ENCODE measurements around the gene PPP6R1.
"Not testable (repeated sequence)": the region's sequence is repeated elsewhere in the genome, so short reads cannot be mapped to it uniquely, and the experiment has no call there.

The PPP6R1 gene

DNA sequence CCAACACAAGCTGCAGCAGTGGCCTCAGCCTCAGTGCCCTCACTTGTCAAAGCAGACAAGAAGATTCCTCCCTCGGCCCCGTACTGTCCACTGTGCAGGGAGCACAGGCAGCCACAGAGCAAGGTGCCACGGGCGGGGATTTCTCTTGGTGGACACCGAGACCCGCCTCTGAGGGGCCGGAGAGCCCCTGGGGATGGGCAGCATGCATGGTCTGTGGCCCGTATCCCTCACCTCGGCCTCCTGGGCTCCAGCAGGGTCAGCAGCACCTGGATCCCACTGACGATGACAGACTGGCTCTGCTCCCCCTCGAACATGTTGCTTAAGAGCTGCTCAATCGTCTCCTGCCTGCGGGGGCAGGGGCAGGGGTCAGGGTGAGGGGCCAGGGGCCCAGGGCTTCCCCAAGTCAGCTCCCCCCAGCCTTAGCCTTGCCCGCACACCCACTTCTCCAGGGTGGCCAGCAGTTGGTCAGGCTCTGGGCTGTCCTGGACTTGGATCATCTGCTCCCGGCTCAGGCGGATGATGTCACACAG, 16.8 kb downstream of the PPP6R1 start:
- no peak for DNase-seq (ENCODE audit: low spot score)

DNA sequence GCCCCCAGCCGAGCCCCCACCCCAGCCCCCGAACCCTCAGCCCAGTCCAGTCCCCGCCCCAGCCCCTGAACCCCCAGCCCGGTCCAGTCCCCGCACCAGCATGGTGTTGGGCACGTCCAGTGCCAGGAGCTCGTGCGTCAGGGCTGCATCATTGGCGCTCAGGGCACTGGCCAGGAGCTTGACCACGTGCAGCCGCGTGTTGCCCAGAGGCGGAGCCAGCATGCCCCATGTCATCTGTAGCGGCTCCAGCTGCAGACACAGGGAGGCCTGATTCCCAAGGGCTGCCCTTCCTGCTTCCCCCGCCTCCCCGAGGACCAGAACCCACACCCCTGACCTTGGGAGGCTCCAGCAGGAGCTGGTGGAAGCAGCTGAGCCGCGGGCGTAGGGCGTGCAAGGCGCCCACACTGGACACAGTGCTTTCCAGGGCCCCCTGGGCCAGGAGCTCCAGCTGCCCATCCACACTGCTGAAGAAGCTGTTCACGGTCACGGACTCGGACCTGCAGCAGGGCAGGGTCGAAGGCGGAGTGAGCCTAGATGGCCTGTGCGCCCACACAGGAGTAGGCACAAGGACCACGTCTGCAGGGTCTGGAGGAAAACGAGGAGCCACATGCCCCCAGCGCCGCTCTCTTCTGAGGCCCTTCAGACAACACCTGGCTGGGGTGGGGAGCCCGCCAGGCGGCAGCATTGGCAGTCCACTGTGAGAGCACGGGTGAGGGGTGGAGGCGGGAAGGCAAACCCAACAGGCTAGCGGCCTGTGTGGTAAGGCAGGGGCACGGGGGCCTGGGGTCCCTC, 17.5 kb downstream of the PPP6R1 start:
- no peak for DNase-seq (ENCODE audit: low spot score)

DNA sequence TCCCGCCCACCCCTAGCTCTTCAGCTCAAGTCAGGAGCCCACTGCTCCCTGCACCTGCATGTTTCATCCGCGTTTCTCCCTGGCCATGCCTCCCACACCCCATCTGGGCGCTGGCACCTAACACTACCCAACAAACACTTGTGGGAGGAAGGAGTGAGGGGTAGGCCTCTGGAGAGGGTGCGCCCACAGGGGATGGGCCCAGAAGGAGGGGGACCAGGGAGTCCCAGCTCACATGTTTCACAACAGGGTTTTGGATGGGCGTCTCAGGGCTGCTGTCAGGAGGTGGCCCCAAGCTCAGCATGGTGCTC, 18.1 kb downstream of the PPP6R1 start:
- DNase-seq (ENCODE audit: low spot score) = no peak

DNA sequence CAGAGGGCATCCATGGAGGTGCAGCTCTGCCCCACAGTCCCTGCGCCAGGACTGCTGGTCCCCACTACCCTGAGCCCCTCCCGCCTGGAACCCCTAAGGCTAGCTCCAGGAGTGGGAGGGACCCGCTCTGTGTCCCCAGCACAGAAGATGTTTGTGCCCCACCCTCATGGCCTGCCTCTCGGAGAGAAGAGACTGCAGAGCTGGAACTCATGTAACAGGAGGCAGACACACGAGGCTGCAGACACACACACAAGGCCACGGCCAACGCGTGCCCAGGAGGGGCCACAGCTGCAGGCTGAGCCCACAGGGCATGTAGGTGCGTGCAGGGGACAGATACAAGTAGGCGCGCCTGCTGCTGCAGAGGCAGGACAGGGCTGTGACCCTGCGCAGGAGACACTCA, 19.8 kb downstream of the PPP6R1 start:
- DNase-seq (ENCODE audit: low spot score) = no peak

DNA sequence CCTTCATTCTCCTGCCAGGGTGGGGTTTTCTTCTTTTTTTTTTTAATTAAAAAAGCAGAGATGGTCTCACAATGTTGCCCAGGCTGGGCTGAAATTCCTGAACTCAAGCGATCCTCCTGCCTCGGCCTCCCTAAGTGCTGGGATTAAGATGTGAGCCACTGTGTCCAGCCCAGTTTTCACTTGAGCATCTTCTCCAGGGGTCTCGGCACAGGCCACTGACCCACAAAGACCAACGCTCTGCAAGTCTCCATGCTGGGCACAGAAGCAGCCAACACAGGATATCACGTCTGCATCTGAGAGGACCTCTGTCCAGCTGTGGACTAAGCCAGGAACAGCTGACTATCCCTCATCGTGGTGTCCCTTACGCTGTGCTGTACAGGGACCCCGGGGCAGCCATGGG, 20.8 kb downstream of the PPP6R1 start:
- DNase-seq (ENCODE audit: low spot score) = no peak

DNA sequence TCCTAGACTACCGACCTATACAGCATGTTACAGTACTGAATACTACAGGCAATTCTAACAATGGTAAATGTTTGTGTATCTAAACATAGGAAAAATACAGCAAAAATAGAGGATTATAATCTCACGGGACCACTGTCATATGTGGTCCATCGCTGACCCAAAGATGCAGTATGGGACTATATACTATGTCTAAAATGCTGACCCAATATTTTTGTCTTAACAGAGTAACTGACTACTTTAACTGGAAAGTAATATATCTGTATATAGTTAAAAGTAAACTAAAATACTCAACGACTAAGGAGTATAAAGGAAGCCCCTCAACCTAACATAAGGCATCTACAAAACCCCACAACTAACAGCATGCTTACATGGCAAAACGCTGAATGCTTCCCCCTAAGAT, 25.8 kb downstream of the PPP6R1 start:
- DNase-seq (ENCODE audit: low spot score) = no peak

DNA sequence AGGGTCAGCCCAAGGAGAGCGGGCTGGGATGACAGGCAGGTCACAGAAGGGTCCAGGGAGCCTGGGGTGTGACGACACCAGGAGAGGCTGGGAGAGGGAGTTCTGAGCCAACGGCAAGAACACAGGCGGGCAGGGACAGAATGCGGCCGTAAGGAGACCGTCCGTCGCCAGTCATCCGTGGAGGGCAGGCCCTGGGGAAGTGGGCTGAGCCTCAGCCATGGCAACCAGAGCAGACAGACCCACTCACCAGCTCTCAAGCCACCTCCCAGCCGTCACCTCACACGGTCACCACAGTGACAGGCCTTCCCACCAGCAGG, 26.6 kb downstream of the PPP6R1 start:
- DNase-seq (ENCODE audit: low spot score) = no peak

DNA sequence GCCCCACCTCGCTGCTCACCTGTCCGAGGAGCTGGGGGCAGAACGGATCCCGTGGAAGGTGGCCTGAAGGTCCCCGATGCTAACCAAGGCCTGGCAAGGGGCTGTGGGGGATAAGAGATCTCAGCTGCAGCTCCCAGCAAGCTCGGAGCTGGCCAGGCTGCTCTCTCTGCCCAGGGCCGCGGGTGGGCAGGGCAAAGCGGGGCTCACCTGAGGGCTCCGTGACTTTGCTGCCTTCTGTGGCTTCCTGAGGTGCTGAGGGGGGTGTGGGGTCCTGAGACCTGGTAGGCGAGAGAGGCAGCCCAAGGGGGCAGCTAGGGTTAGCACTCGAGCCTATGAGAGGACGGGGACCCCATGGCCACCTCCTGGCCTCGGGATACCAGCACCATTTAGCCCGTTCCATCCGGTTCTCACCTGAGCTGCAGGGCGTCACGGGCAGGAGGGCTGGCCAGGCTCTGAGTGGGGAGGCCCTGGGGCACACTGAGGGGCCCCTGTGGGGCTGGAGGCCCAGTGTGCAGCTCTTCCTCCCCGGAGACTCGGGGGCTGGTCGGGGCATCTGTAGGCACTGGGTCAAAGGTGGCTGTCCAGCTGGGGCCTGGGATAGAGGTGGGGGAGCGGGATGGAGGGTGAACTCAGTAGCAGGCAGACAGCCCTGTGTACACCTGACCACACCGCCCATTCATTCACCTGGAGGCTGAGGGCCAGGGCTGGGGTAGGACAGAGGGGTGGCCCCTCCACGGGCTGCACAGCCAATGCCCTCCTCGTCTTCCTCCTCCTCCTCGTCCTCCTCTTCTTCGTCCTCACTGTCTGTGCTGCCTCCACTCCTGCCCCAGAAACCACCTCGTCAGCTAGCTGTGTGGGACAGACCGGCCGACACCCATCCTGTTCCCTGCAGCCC, 27.2 kb downstream of the PPP6R1 start:
- no peak for DNase-seq (ENCODE audit: low spot score)

DNA sequence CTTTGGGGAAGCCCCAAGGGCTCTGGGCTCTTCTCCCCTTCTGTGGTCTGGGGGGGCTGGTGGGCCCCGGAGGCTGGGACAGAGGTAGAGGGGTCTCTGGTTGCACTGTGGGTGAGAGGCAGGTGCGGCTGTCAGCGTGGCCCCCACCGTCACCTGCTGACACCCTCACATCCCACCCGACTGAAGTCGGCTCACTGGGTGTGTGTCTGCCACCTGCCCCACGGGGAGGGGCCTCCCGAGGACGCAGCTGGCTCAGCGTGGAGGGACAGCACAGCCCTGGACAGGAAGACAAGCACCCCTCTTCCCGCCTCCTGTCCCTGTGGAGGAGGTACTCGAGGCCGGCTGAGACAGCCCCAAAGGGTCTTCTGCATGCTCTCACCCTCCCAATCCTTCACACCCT, 28.0 kb downstream of the PPP6R1 start:
- DNase-seq (ENCODE audit: low spot score) = no peak

DNA sequence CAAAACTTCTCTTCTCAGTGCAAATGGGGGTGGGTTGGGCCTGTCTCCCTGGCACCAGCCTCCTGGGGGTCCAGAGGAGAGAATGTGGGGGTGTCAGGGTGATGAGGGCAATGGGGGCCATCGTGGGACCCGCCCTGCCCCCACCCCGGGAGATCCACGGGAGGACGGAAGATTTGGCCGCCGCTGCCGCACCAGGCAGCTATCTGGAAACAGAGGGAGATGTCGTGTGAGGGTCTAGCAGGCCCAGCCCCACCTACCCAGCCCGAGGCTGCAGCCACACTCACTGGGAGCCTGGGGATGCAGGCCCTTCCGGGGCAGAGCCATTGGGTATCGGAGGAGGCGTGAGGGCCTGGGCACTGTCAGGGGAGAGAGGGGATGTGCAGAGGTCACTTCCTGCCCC, 28.5 kb downstream of the PPP6R1 start:
- DNase-seq (ENCODE audit: low spot score) = no peak

DNA sequence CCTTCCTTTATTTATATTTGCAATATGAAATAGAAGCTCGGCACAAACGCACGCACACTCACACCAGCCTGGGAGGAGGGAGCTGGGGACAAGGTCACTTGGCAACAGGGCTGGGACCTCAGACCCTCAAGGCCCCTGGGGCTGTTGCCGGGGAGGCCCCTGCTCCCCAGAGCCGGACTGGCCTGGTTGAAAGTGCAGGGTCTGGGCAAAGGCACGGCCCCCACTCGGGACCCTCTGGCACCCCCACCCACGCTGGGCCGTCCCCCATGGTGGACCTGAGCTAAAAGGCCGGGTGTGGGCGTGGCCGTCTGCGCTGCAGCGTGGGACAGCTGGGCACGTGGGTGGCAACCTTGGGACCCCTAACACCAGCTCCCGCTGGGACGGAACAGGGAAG, 29.0 kb downstream of the PPP6R1 start:
- no peak for DNase-seq (ENCODE audit: low spot score)

DNA sequence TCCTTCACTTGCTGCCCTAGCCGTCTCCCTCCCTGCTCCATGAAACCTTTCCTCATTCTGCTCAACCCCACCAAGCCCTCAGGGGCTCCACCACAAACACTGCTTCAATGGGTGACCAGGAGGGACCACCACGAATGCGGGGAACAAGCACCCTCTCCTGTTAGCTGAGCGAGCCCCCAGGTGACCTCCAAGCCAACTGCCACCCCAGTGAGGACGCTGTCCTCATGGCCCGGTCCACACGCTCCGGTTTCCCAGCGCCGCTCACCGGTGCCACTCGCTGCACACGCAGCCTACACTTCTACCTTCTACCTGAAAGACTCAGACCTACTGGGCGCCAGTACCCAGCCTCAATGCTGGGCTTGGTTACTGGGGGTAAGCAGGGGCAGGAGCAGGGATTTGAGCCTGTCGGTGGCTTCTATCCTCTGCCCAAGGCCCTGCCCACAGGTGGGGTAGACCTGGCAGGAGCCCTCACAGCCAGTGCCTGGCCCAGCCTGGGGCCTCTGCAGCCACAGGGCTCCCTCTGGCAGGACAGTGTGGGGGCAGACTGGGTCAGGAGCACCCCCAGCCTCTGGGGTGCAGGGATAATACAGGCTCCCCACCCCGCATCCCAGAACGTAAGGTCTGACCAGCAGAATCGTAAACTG, 29.6 kb downstream of the PPP6R1 start:
- no peak for DNase-seq (ENCODE audit: low spot score)

DNA sequence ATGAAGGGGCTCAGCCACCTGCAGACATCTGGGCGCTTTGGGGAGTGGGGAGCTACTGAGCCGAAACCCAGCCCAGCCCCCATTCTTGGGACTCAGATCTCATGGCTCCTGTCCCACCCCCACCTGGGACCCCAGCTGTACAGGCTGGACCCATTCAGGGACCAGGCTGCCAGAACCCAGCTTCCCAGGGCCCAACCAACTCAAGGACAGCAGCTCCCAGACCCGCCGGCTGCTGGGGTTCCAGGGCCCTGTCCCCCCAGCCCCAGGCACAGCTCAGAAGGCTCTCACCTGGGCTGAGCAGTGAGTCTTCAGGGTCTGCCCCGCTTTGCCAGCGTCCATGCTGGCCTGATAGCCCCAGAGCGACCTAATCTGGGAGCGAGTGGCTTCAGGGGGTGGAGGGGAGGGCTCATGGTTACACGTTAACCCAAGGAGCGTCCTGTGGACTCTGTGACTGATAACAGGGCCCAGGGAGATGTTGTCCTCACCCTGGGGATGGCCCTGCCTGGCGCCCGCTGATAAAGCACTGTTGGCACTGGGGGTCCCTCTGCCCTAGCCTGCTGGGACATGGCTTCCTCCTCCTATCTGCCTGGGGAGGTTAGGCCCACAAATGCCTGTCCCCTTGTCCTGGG, 30.3 kb downstream of the PPP6R1 start, which contains the start of gene TMEM86B:
TSS of gene TMEM86B (minus strand) at position 361 of the 629 bp plus-strand sequence. CDS start at position 339, 22 bp downstream.
- no peak for DNase-seq (ENCODE audit: low spot score)

DNA sequence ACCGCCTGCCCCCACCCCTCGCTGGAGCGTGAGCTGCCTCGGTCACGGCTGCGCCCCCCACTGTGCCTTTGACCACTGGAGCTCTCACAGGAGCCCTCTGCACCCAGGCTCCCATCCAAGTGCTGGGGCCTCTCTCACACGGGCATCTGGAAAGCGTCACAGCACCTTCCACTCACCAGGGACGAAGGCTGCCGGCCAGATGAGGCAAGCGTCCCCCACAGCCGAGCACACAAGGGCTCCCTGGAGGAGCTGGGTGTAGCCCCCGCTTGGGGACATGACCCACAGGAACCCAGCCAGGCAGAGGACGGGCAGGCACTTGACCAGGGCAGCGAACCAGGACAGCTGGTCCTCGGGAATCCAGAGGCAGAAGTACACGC, 30.8 kb downstream of the PPP6R1 start:
- no peak for DNase-seq (ENCODE audit: low spot score)

DNA sequence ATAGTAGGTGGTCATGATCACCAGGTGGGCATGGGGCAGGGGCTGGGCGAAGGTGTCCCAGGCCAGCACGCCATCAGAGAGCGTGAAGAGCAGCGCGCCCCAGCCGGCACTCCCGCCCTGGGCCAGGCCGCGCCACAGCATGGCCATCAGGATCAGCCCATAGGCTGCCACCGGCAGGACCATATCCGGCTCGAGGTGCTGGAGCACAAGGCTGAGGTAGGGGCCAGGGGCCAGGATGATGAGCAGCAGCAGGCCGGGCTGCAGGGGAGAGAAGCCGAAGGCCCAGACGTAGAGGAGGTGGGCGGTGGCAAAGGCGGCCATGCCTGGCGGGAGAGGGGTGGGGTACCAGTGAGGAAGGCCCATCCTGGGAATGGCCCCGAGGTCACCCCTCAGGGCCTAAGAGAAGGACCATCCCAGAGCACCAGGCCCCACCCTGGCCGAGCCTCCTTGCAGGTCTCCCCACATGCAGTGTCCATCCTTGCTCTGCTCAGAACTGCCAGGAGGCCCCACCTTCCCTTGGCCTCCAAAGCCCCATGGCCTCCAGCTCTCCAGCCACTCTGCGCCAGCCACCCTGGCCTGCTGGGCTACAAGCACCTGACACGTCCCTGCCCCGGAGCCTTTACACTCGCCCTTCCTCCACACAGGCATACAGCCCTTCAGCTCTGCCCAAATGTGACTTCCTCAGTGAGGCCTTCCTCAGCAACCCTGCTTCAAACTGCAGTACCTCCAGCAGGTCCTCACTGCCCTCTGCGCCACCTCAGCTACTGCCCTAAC, 31.4 kb downstream of the PPP6R1 start:
- no peak for DNase-seq (ENCODE audit: low spot score)

DNA sequence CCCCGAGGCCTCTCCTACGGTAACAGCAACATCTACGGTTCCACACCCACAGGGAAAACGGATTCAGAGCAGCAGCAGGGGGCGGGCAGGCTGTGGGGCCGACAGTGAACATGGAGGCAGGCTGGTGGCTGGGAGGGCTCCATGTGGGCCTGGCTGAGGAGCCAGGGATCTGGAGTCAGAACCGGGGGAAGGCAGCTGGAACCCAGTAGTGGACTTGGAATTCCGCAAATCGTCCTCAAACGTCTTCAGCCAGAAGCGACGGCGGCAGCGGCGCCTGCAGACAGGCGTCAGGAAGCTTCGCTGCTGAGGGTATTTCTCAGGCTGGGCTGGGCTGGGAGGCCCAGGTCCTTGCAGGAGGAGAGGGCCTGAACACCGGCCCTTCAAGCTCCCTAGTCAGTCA, 32.0 kb downstream of the PPP6R1 start:
- no peak for DNase-seq (ENCODE audit: low spot score)

DNA sequence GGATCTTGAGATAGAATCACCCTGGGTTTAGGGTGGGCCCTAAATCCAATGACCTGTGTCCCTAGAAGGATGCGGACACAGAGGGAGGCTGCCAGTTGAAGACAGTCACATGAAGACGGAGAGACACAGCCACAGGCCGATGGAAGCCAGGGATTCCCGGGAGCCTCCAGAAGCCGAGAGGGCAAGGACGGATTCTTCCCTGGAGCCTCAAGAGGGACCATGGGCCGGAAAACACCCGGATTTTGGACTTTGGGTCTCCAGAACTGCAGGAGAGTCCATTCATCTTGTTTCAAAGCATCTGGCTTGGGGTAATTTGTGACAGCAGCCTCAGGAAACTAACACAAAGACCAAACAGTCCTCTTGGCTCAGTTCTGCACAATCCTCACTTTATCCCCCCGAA, 32.5 kb downstream of the PPP6R1 start:
- no peak for DNase-seq (ENCODE audit: low spot score)

DNA sequence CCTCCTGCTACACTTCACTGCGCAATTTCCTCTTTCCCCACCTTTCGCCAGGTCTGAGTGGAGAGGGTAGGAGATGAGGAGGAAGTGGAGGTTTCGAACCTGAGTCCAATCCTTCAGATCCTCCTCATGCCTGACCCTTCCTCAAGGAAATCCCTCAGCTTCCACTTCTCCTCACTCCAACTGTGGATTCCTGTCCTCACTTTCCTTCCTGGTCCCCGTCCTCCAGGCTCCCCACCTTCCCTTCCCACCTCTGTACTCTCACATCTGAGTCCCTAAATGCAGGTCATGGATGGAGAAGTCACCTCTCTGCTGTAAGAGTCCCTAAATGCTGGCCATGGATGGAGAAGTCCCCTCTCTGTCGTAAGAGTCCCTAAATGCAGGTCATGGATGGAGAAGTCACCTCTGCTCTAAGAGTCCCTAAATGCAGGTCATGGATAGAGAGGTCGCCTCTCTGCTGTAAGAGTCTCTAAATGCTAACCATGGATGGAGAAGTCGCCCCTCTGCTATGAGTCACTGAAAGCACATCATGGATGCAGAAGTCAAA, 33.3 kb downstream of the PPP6R1 start:
- no peak for DNase-seq (ENCODE audit: low spot score)

DNA sequence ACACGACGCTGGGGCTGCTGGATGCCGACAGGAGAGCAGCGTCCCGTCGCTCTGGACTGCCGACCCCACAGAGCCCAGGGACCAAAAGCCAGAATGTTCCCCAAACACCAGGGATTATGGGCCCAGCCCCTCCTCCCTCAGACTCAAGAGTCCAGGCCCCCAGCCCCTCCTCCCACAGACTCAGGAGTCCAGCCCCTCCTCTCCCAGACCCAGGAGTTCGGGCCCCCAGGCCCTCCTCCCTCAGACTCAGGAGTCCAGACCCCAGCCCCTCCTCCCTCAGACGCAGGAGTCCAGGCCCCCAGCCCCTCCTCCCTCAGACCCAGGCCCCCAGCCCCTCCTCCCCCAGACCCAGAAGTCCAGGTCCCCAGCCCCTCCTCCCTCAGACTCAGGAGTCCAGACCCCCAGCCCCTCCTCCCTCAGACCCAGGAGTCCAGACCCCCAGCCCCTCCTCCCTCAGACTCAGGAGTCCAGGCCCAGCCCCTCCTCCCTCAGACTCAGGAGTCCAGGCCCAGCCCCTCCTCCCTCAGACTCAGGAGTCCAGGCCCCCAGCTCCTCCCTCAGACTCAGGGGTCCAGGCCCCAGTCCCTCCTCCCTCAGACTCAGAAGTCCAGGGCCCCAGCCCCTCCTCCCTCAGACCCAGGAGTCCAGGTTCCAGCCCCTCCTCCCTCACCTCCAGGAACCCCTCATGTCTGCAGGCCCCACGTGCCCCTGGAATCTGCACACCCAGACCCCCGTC, 34.0 kb downstream of the PPP6R1 start:
- DNase-seq (ENCODE audit: low spot score) = not testable (repeated sequence)

DNA sequence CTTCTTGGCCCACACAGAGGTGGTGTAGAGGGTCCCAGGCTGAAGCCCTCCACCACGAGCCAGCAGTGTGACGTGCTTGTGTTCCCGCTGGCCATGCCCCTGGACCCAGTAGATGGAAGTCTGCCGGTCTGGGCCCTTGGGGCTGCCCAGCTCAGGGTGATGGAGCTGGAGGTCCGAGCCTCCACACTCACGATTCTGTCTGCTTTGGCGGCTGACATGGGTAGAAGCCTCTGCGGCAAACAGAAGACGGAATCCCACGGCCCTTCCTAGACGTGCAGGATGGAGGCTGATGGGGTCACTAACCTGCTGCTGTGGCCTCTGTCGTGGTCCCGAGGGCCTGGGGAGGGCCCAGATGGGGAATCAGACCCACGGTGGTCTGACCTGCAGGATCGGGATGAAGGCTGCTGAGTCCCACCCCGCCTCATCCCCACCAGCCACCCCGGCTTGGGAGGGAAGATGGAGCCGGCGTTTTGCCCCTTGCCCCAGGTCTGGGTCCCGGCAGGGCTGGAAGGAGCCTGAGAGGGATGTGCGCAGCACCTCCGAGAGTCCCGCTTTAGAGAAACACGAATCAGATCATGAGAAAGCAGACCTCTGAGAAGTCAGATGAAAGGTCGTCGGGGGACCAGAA, 34.7 kb downstream of the PPP6R1 start:
- DNase-seq (ENCODE audit: low spot score) = no peak
